ENCODE measurements around the gene UPP1. TPM values are rescaled to one million over a fixed set of nuclear protein-coding genes. Genes with fewer than 3 reads are reported as not detected.

Gene UPP1
- total RNA-seq, 2 experiments from 2014 or later: 1.8 to 7.0 TPM

GRCh38 chr7:48091506-48092433 is 2.7 kb downstream of the UPP1 start:
- Histone ChIP-seq H3K36me3 (ENCODE audit: insufficient read depth, low read length) (no peaks in the 10 kb centered on the region), H2AFZ (ENCODE audit: low read length) (no peak overlapping the region), H3K79me2 (ENCODE audit: insufficient read depth, low read depth, low read length) (no peaks in the 10 kb centered on the region), H3K4me2 (ENCODE audit: low read length) (no peak overlapping the region), H3K9me3 (ENCODE audit: low read length) (no peaks in the 10 kb centered on the region), H3K4me1 (ENCODE audit: insufficient read depth, low read length, poor library complexity, severe bottlenecking) (peaks cover 19% of the 10 kb centered on the region), H3K9me2 (ENCODE audit: insufficient read depth, low read length) (no peaks in the 10 kb centered on the region), H3K4me3 (ENCODE audit: low read depth, low read length, poor library complexity, severe bottlenecking) (no peak overlapping the region), H3K27ac (ENCODE audit: low read depth, low read length, poor library complexity, severe bottlenecking) (no peak overlapping the region), H4K20me1 (ENCODE audit: insufficient read depth, low read length) (no peaks in the 10 kb centered on the region)
- POLR2A ChIA-PET: interaction anchor here (1.2 kb wide), 1 partner anchor 237 kb away, joined by 3 read pairs; no protein-coding TSS in a partner anchor
- BruUV-seq (replicated peaks): no TSS peak
- DNase-seq (ENCODE audit: low spot score): no peak
- intact Hi-C loops (cut with micrococcal nuclease; ENCODE audit: unreplicated experiment): no loop called here
- CTCF ChIA-PET (ENCODE audit: unreplicated experiment): no interaction called here
- no peak for TF ChIP-seq CTCF (conservative IDR thresholded peaks at IDR 0.05; ENCODE audit: low read length)
- TF ChIP-seq EZH2phosphoT487 (IDR thresholded peaks at IDR 0.05; ENCODE audit: borderline replicate concordance, low read depth, low read length): no peak

GRCh38 chr7:48094861-48095293 is 5.8 kb downstream of the UPP1 start:
- Histone ChIP-seq H3K4me2 (ENCODE audit: low read length) (no peak overlapping the region), H3K36me3 (ENCODE audit: insufficient read depth, low read length) (no peaks in the 10 kb centered on the region), H2AFZ (ENCODE audit: low read length) (no peak overlapping the region), H3K4me3 (ENCODE audit: low read depth, low read length, poor library complexity, severe bottlenecking) (no peak overlapping the region), H3K79me2 (ENCODE audit: insufficient read depth, low read depth, low read length) (no peaks in the 10 kb centered on the region), H3K4me1 (ENCODE audit: insufficient read depth, low read length, poor library complexity, severe bottlenecking) (no peaks in the 10 kb centered on the region), H3K9me2 (ENCODE audit: insufficient read depth, low read length) (no peaks in the 10 kb centered on the region), H3K9me3 (ENCODE audit: low read length) (no peaks in the 10 kb centered on the region), H3K27ac (ENCODE audit: low read depth, low read length, poor library complexity, severe bottlenecking) (no peak overlapping the region), H4K20me1 (ENCODE audit: insufficient read depth, low read length) (no peaks in the 10 kb centered on the region)
- TF ChIP-seq EZH2phosphoT487 (IDR thresholded peaks at IDR 0.05; ENCODE audit: borderline replicate concordance, low read depth, low read length): no peak
- no peak for TF ChIP-seq CTCF (conservative IDR thresholded peaks at IDR 0.05; ENCODE audit: low read length)
- no TSS peak for BruUV-seq (replicated peaks)
- DNase-seq (ENCODE audit: low spot score): no peak
- ChIA-PET POLR2A (no interaction called here), CTCF (ENCODE audit: unreplicated experiment) (interaction anchor here (0.6 kb wide), 1 partner anchor 386 kb away, joined by 3 read pairs; no protein-coding TSS in a partner anchor)
- intact Hi-C loops (cut with micrococcal nuclease; ENCODE audit: unreplicated experiment): no loop called here

GRCh38 chr7:48096273-48096672 is 7.2 kb downstream of the UPP1 start:
- ChIA-PET POLR2A (interaction anchor here (1.0 to 1.4 kb wide), 2 partner anchors 92 to 157 kb away, joined by 3 to 5 read pairs; no protein-coding TSS in a partner anchor), CTCF (ENCODE audit: unreplicated experiment) (interaction anchor here (1.0 kb wide), 1 partner anchor 11 kb away, joined by 3 read pairs; no protein-coding TSS in a partner anchor)
- no peak overlapping the region for H3K27ac ChIP-seq (ENCODE audit: low read depth, low read length, poor library complexity, severe bottlenecking)
- no peak overlapping the region for H3K4me2 ChIP-seq (ENCODE audit: low read length)
- BruUV-seq (replicated peaks): no TSS peak
- no peaks in the 10 kb centered on the region for H3K9me2 ChIP-seq (ENCODE audit: insufficient read depth, low read length)
- H3K36me3 ChIP-seq (ENCODE audit: insufficient read depth, low read length): no peaks in the 10 kb centered on the region
- DNase-seq (ENCODE audit: low spot score): no peak
- H4K20me1 ChIP-seq (ENCODE audit: insufficient read depth, low read length): no peaks in the 10 kb centered on the region
- no peak overlapping the region for H3K4me3 ChIP-seq (ENCODE audit: low read depth, low read length, poor library complexity, severe bottlenecking)
- no peaks in the 10 kb centered on the region for H3K9me3 ChIP-seq (ENCODE audit: low read length)
- H3K4me1 ChIP-seq (ENCODE audit: insufficient read depth, low read length, poor library complexity, severe bottlenecking): no peaks in the 10 kb centered on the region
- no peak overlapping the region for H2AFZ ChIP-seq (ENCODE audit: low read length)
- TF ChIP-seq CTCF (conservative IDR thresholded peaks at IDR 0.05; ENCODE audit: low read length) (no peak), EZH2phosphoT487 (IDR thresholded peaks at IDR 0.05; ENCODE audit: borderline replicate concordance, low read depth, low read length) (no peak)
- intact Hi-C loops (cut with micrococcal nuclease; ENCODE audit: unreplicated experiment): no loop called here
- no peaks in the 10 kb centered on the region for H3K79me2 ChIP-seq (ENCODE audit: insufficient read depth, low read depth, low read length)
